ENCODE data around the gene SPNS2. TPM values are rescaled to one million over a fixed set of nuclear protein-coding genes. Genes with fewer than 3 reads are reported as not detected.

The SPNS2 gene
- total RNA-seq, 2 donors from 2014 or later, result 19.2 to 58.0 TPM

DNA sequence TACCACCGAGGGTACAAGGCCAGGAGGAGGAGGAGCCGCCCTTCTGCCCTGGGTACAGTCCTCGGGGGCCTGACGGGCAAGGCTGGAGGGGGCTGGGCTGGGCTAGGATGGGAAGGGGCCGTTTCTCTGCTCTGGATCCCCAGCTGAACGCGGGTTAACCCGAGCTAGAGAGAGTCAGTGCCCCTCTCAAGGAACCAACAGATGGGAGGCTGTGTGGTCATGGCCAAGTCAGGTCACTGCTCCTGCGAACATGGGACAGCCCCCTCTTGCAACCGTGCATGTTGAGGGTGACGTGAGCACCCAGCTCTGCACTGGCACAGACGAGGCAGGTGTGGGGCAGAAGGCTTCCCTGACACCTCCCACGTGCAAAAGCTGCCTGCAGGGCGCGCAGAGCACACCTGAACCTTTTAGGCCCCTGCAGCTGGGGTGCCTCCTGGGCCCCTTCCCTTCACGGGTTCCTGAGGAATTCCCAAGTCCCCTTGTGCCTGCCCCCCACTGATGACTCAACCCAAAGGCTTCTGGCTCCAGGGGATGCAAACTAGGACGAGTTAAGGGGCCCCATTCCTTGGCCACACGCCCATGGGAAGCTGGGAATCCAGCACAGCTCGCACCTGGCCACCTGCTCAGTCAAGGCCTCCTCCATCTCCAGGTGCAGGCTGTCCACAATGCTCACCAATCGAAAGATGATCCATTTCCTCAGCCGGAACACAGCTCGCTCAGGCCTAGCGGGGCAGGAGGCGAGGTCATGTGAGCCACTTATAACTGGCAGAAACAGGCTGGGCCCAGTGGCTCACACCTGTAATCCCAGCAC is 50.2 kb downstream of the SPNS2 start:
- Histone ChIP-seq H3K4me3 (no peak overlapping the region), H3K36me3 (replicated peaks in 1 of 2; ENCODE audit: insufficient read depth in 1 of 2, low read depth in 2 of 2) (peaks cover 14 to 44% of the 10 kb centered on the region in 2 donors), H3K27ac (no peak overlapping the region), H3K27me3 (no peaks in the 10 kb centered on the region), H3K9me3 (no peaks in the 10 kb centered on the region), H3K4me1 (peaks cover 5% of the 10 kb centered on the region)
- WGBS, 2 donors, result 55 to 77% methylated on average over 4 to 23 of the region's 24 CpGs
- ATAC-seq (no peak), DNase-seq (peak in 1 of 4 donors; percentile 5)
- intact Hi-C loops (cut with DNase I), result no loop called here
- TF ChIP-seq, protein P1, sequence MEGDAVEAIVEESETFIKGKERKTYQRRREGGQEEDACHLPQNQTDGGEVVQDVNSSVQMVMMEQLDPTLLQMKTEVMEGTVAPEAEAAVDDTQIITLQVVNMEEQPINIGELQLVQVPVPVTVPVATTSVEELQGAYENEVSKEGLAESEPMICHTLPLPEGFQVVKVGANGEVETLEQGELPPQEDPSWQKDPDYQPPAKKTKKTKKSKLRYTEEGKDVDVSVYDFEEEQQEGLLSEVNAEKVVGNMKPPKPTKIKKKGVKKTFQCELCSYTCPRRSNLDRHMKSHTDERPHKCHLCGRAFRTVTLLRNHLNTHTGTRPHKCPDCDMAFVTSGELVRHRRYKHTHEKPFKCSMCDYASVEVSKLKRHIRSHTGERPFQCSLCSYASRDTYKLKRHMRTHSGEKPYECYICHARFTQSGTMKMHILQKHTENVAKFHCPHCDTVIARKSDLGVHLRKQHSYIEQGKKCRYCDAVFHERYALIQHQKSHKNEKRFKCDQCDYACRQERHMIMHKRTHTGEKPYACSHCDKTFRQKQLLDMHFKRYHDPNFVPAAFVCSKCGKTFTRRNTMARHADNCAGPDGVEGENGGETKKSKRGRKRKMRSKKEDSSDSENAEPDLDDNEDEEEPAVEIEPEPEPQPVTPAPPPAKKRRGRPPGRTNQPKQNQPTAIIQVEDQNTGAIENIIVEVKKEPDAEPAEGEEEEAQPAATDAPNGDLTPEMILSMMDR (IDR thresholded peaks at IDR 0.05), result no peak
- no peak for TF ChIP-seq POLR2A (IDR thresholded peaks at IDR 0.05)

- Histone ChIP-seq H3K27me3 (no peaks in the 10 kb centered on the region), H3K4me1 (peaks cover 14% of the 10 kb centered on the region), H3K9me3 (no peaks in the 10 kb centered on the region), H3K36me3 (replicated peaks in 1 of 2; ENCODE audit: insufficient read depth in 1 of 2, low read depth in 2 of 2) (peaks cover 12 to 39% of the 10 kb centered on the region in 2 donors), H3K4me3 (no peak overlapping the region), H3K27ac (no peak overlapping the region)
- DNase-seq, result no peak
- intact Hi-C loops (cut with DNase I), result no loop called here
- ATAC-seq, result no peak
- 82 to 84% methylated on average over 20 to 25 of the region's 25 CpGs for WGBS, 2 donors
- TF ChIP-seq, protein P1 (IDR thresholded peaks at IDR 0.05), result no peak
- TF ChIP-seq POLR2A (IDR thresholded peaks at IDR 0.05), result no peak
Observed at GRCh38 chr17:4549781-4550533, 51.3 kb downstream of the SPNS2 start.

- Histone ChIP-seq H3K4me3 (no peak overlapping the region), H3K27ac (no peak overlapping the region), H3K27me3 (no peaks in the 10 kb centered on the region), H3K4me1 (peaks cover 15% of the 10 kb centered on the region), H3K36me3 (replicated peaks in 1 of 2; ENCODE audit: insufficient read depth in 1 of 2, low read depth in 2 of 2) (peaks cover 12 to 39% of the 10 kb centered on the region in 2 donors), H3K9me3 (no peaks in the 10 kb centered on the region)
- TF ChIP-seq, protein P1 (IDR thresholded peaks at IDR 0.05), result no peak
- no peak for TF ChIP-seq POLR2A (IDR thresholded peaks at IDR 0.05)
- ATAC-seq (no peak), DNase-seq (peak in 1 of 4 donors; percentile 3)
- WGBS, 2 donors, result 92% methylated on average over 5 to 16 of the region's 16 CpGs
- intact Hi-C loops (cut with DNase I), result no loop called here
Observed at GRCh38 chr17:4550534-4551039, 51.9 kb downstream of the SPNS2 start.

GRCh38 chr17:4551141-4551540 is 52.5 kb downstream of the SPNS2 start:
- no peak overlapping the region for H3K27ac ChIP-seq
- whole genome bisulfite sequencing, 2 donors, result 87 to 90% methylated on average over 8 of the region's 8 CpGs
- no peaks in the 10 kb centered on the region for H3K9me3 ChIP-seq
- intact Hi-C loops (cut with DNase I), result no loop called here
- H3K27me3 ChIP-seq, result no peaks in the 10 kb centered on the region
- TF ChIP-seq POLR2A (IDR thresholded peaks at IDR 0.05), result no peak
- TF ChIP-seq, protein P1 (IDR thresholded peaks at IDR 0.05), result no peak
- no peak for ATAC-seq
- peak in 1 of 4 donors; percentile 4 for DNase-seq
- no peak overlapping the region for H3K4me3 ChIP-seq
- peaks cover 12 to 39% of the 10 kb centered on the region in 2 donors for H3K36me3 ChIP-seq (replicated peaks in 1 of 2; ENCODE audit: insufficient read depth in 1 of 2, low read depth in 2 of 2)
- peaks cover 21% of the 10 kb centered on the region for H3K4me1 ChIP-seq

All from body of pancreas (tissue), 4 donors.